Sigmoid colon (tissue), 7 donors: Measurements from ENCODE around the gene DNAAF2. TPM values are rescaled to one million over a fixed set of nuclear protein-coding genes. Genes with fewer than 3 reads are reported as not detected.

ENCODE experiments used
- DNase-seq: peaks from one replicate; pipeline ENCODE4 v3.0.0-alpha.2; 2019
- H3K27ac ChIP-seq, 4 donors: fragments of 200-600 bp; sonication (generic); one replicate each; pipeline ENCODE4 v1.5.1; 2016 to 2019; ENCODE audit warnings: mild to moderate bottlenecking in 1 of 4
- H3K27me3 ChIP-seq, 3 donors: fragments of 200-600 bp; sonication (generic); one replicate each; pipeline ENCODE4 v1.5.1; 2019; ENCODE audit warnings: mild to moderate bottlenecking in 1 of 3
- H3K36me3 ChIP-seq, 4 donors: fragments of 200-600 bp; sonication (generic); one replicate each; pipeline ENCODE4 v1.5.1; 2016 to 2019
- H3K4me1 ChIP-seq, 4 donors: fragments of 200-600 bp; sonication (generic); one replicate each; pipeline ENCODE4 v1.5.1; 2017 to 2019
- H3K4me3 ChIP-seq, 4 donors: fragments of 200-600 bp; sonication (generic); one replicate each; pipeline ENCODE4 v1.5.1; 2017 to 2019; ENCODE audit warnings: mild to moderate bottlenecking in 2 of 4, moderate library complexity in 1 of 4
- H3K9me3 ChIP-seq, 4 donors: fragments of 200-600 bp in 3 of 4; sonication (generic) in 3 of 4; one replicate each; pipeline versions ENCODE4 v1.5.1 to v1.6.1; 2013 to 2019
- CTCF ChIP-seq, 4 experiments: fragments of 450-650 bp in 3 of 4; fragments of 200-600 bp in 1 of 4; IDR thresholded peaks; one replicate each; pipeline ENCODE4 v1.5.1; 2016 to 2019; ENCODE audit warnings: antibody characterized with exemption in 4 of 4, mild to moderate bottlenecking in 3 of 4, moderate library complexity in 2 of 4
- EP300 ChIP-seq, 4 donors: sonication (generic); formaldehyde crosslinking; IDR thresholded peaks; one replicate each; pipeline ENCODE4 v1.6.1; 2017; ENCODE audit warnings: antibody characterized with exemption in 4 of 4
- POLR2A ChIP-seq, 2 donors: fragments of 450-650 bp; IDR thresholded peaks; one replicate each; pipeline ENCODE4 v1.6.1; 2016; ENCODE audit warnings: antibody characterized with exemption in 2 of 2, mild to moderate bottlenecking in 2 of 2, moderate library complexity in 2 of 2
- POLR2AphosphoS5 ChIP-seq, 4 donors: sonication (generic); formaldehyde crosslinking; IDR thresholded peaks; one replicate each; pipeline ENCODE4 v1.6.1; 2017; ENCODE audit warnings: antibody characterized with exemption in 4 of 4
- WGBS, 2 donors: extraction: QIAGEN DNeasy Blood & Tissue Kit; methylation state at CpG; one replicate each; pipeline ENCODE4 v1.1.7; 2013; 5-methylcytosine and 5-hydroxymethylcytosine counted together
- intact Hi-C: fragments of 100-400 bp; cut with DNase I; formaldehyde crosslinking; loops from one replicate; pipeline ENCODE4 v1.15.1; 2023
- polyA plus RNA-seq, 3 donors: library from polyadenylated mRNA; stranded (reverse); fragments of 200-250 nt; gene quantifications; one replicate each; pipeline ENCODE4 v1.2.3, GENCODE V29; 2013
- small RNA-seq, 3 donors: library from RNA; depleted of rRNA; stranded (forward); fragments of <200 nt; gene quantifications; one replicate each; pipeline ENCODE3, GENCODE V24; 2016
- total RNA-seq, 4 donors: library from RNA; depleted of rRNA; stranded (reverse); fragments of >200 nt; gene quantifications; one replicate each; pipeline ENCODE4 v1.1.0, GENCODE V29; 2016
- donor health status: healthy with polysubstance abuse.
- donor health status: Bipolar disorder and iron deficiency.
- donor health status: healthy.

DNAAF2 gene
- total and polyA plus RNA-seq, 7 donors: 3.3 to 12.7 (median 9.6) TPM

- WGBS, 2 donors: 86 to 88% methylated on average over 2 of the region's 2 CpGs
- Histone ChIP-seq H3K36me3 (peaks cover 0 to 49% (median 19%) of the 10 kb centered on the region in 4 donors), H3K27ac (no peak overlapping the region), H3K4me1 (peaks cover 0 to 29% (median 15%) of the 10 kb centered on the region in 4 donors), H3K9me3 (no peaks in the 10 kb centered on the region), H3K4me3 (no peak overlapping the region), H3K27me3 (no peaks in the 10 kb centered on the region)
- intact Hi-C loops: no loop called here
- no peak for TF ChIP-seq POLR2A (IDR thresholded peaks at IDR 0.05)
- no peak for TF ChIP-seq CTCF (IDR thresholded peaks at IDR 0.05)
- no peak for TF ChIP-seq EP300 (IDR thresholded peaks at IDR 0.05)
- no peak for TF ChIP-seq POLR2AphosphoS5 (IDR thresholded peaks at IDR 0.05)
- DNase-seq: no peak
These were observed 55.2 kb downstream of the DNAAF2 start for GRCh38 chr14:49579841-49580240.

- intact Hi-C loops: no loop called here
- TF ChIP-seq EP300 (IDR thresholded peaks at IDR 0.05): no peak
- TF ChIP-seq POLR2AphosphoS5 (IDR thresholded peaks at IDR 0.05): no peak
- TF ChIP-seq POLR2A (IDR thresholded peaks at IDR 0.05): no peak
- TF ChIP-seq CTCF (IDR thresholded peaks at IDR 0.05): no peak
- Histone ChIP-seq H3K27me3 (no peaks in the 10 kb centered on the region), H3K9me3 (no peaks in the 10 kb centered on the region), H3K27ac (no peak overlapping the region), H3K4me3 (no peak overlapping the region), H3K4me1 (peaks cover 0 to 14% (median 3%) of the 10 kb centered on the region in 4 donors), H3K36me3 (peaks cover 0 to 42% (median 13%) of the 10 kb centered on the region in 4 donors)
- 95 to 98% methylated on average over 1 of the region's 1 CpG for WGBS, 2 donors
- DNase-seq: no peak
These were observed 56.9 kb downstream of the DNAAF2 start for GRCh38 chr14:49578141-49578540.

Small RNA genes lying within 50 kb of the gene (small RNA-seq; reads per million reads assigned to genes)
- 0 reads per million in 3 donors for gene AL139099.3
- 0 reads per million in 3 donors for gene AL139099.4
- gene RF00019: 0 reads per million in 3 donors
- 0 reads per million in 3 donors for gene RNU6ATAC30P

Other genes with a start within 250 kb of the DNAAF2 start
- over 10,000 TPM in 2 of 4 donors, 1,000 to 10,000 TPM in 2; 3,416 to 22,215 (median 11,134) TPM for gene RPS29, start 48.9 kb downstream of the DNAAF2 start, total RNA-seq
- gene RPS29, start 48.9 kb downstream of the DNAAF2 start, polyA plus RNA-seq: 1,000 to 10,000 TPM; 2,343 to 9,810 (median 5,800) TPM
- 1 to 10 TPM; 6.8 to 9.7 (median 8.2) TPM for gene LRR1, start 36.3 kb downstream of the DNAAF2 start, total RNA-seq
- 10 to 100 TPM; 19.2 to 21.3 (median 20.1) TPM for gene LRR1, start 36.3 kb downstream of the DNAAF2 start, polyA plus RNA-seq
- 100 to 1,000 TPM; 183 to 446 (median 295) TPM for gene RPL36AL, start 14.6 kb downstream of the DNAAF2 start, total RNA-seq
- 100 to 1,000 TPM; 527 to 799 (median 731) TPM for gene RPL36AL, start 14.6 kb downstream of the DNAAF2 start, polyA plus RNA-seq
- 10 to 100 TPM; 17.7 to 18.8 (median 17.9) TPM for gene MGAT2, start 14.4 kb downstream of the DNAAF2 start, total RNA-seq
- 10 to 100 TPM; 15.6 to 26.9 (median 20.3) TPM for gene MGAT2, start 14.4 kb downstream of the DNAAF2 start, polyA plus RNA-seq
- 1 to 10 TPM in 3 of 4 donors, not detected in 1; 1.4 to 3.8 (median 2.0) TPM for gene POLE2, start 53.0 kb upstream of the DNAAF2 start, total RNA-seq
- 1 to 10 TPM; 2.4 to 6.9 (median 5.5) TPM for gene POLE2, start 53.0 kb upstream of the DNAAF2 start, polyA plus RNA-seq
- gene KLHDC1, start 57.9 kb upstream of the DNAAF2 start, total RNA-seq: 10 to 100 TPM; 11.4 to 19.1 (median 13.6) TPM
- gene KLHDC1, start 57.9 kb upstream of the DNAAF2 start, polyA plus RNA-seq: 1 to 10 TPM in 2 of 3 donors, under 1 TPM in 1; 0.46 to 1.2 (median 1.1) TPM
- 100 to 1,000 TPM in 2 of 4 donors, 10 to 100 TPM in 2; 80.9 to 111 (median 96.4) TPM for gene KLHDC2, start 132.9 kb upstream of the DNAAF2 start, total RNA-seq
- gene KLHDC2, start 132.9 kb upstream of the DNAAF2 start, polyA plus RNA-seq: 10 to 100 TPM; 37.4 to 65.5 (median 63.8) TPM
- 100 to 1,000 TPM in 1 of 4 donors, 10 to 100 TPM in 3; 73.7 to 121 (median 79.0) TPM for gene NEMF, start 217.5 kb upstream of the DNAAF2 start, total RNA-seq
- gene NEMF, start 217.5 kb upstream of the DNAAF2 start, polyA plus RNA-seq: 10 to 100 TPM; 18.0 to 25.0 (median 21.6) TPM